Effector memory CD4-positive, alpha-beta T cell (primary cell): ENCODE data around the gene TRAK1.

Source experiments
- DNase-seq, 3 donors: peaks; one replicate each; pipeline ENCODE4 v3.0.0-alpha.2; 2020
- H3K27ac ChIP-seq: 2 replicates; pipeline ENCODE4 v1.7.0; 2013; ENCODE audit warnings: mild to moderate bottlenecking, low read length, moderate library complexity; ENCODE audit not compliant: insufficient read depth, poor library complexity, severe bottlenecking
- H3K27me3 ChIP-seq: replicated peaks from 2 replicates; pipeline ENCODE4 v1.7.0; 2013; ENCODE audit warnings: mild to moderate bottlenecking, low read length; ENCODE audit not compliant: insufficient read depth, control insufficient read depth, poor library complexity, severe bottlenecking
- H3K36me3 ChIP-seq: 2 replicates; pipeline ENCODE4 v1.7.0; 2013; ENCODE audit warnings: mild to moderate bottlenecking, low read length, moderate library complexity; ENCODE audit not compliant: control insufficient read depth, insufficient read depth
- H3K4me1 ChIP-seq: 2 replicates; pipeline ENCODE4 v1.7.0; 2013; ENCODE audit warnings: low read length, mild to moderate bottlenecking; ENCODE audit not compliant: control insufficient read depth, insufficient read depth, poor library complexity, severe bottlenecking
- H3K4me3 ChIP-seq: 2 replicates; pipeline ENCODE4 v1.7.0; 2013; ENCODE audit warnings: low read length, low read depth, mild to moderate bottlenecking; ENCODE audit not compliant: insufficient read depth, poor library complexity, severe bottlenecking
- H3K9me3 ChIP-seq: 2 replicates; pipeline ENCODE4 v1.7.0; 2013; ENCODE audit warnings: mild to moderate bottlenecking, low read length, moderate library complexity; ENCODE audit not compliant: control insufficient read depth

The TRAK1 gene

GRCh38 chr3:42052484-42053351 lies 38.4 kb upstream of the TRAK1 start:
- no peak overlapping the region for H3K4me3 ChIP-seq
- no peaks in the 10 kb centered on the region for H3K27me3 ChIP-seq
- no peaks in the 10 kb centered on the region for H3K9me3 ChIP-seq
- no peaks in the 10 kb centered on the region for H3K36me3 ChIP-seq
- no peak for DNase-seq
- H3K27ac ChIP-seq, result no peak overlapping the region
- H3K4me1 ChIP-seq, result no peaks in the 10 kb centered on the region

- Histone ChIP-seq H3K4me1 (no peaks in the 10 kb centered on the region), H3K27ac (no peak overlapping the region)
Measured at GRCh38 chr3:42053476-42053875, 37.7 kb upstream of the TRAK1 start.

GRCh38 chr3:42055291-42055690 lies 35.9 kb upstream of the TRAK1 start:
- Histone ChIP-seq H3K27ac (no peak overlapping the region), H3K27me3 (no peaks in the 10 kb centered on the region), H3K4me3 (no peak overlapping the region), H3K9me3 (no peaks in the 10 kb centered on the region), H3K36me3 (no peaks in the 10 kb centered on the region), H3K4me1 (no peaks in the 10 kb centered on the region)
- DNase-seq, result no peak

More at GRCh38 chr3:42053476-42053875, 37.7 kb upstream of the TRAK1 start:
- Histone ChIP-seq H3K27me3 (no peaks in the 10 kb centered on the region), H3K4me3 (no peak overlapping the region), H3K36me3 (no peaks in the 10 kb centered on the region), H3K9me3 (no peaks in the 10 kb centered on the region)
- no peak for DNase-seq

DNA sequence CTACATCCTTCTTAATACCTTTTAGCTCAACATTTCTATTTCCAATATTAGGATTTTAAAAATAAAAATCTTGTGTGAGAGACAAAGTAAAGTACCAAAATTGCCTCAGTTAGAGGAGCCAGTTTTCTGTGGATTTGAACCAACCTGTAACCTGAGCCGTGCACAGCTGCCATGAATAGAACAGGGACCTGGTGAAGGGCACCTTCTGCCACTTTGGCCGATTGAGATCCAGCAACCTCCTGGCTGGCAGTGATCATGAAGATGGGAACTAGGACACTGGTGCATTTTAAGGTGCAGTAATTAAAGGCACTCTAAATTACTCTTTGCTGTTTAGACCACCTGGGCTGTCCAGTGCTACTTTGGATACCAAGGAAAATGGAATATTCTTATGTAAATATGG lies 34.3 kb upstream of the TRAK1 start:
- no peaks in the 10 kb centered on the region for H3K4me1 ChIP-seq
- H3K36me3 ChIP-seq, result no peaks in the 10 kb centered on the region
- no peak overlapping the region for H3K27ac ChIP-seq
- DNase-seq, result no peak
- H3K27me3 ChIP-seq, result no peaks in the 10 kb centered on the region
- no peaks in the 10 kb centered on the region for H3K9me3 ChIP-seq
- H3K4me3 ChIP-seq, result no peak overlapping the region

GRCh38 chr3:42057561-42058211 lies 33.5 kb upstream of the TRAK1 start:
- Histone ChIP-seq H3K9me3 (no peaks in the 10 kb centered on the region), H3K4me3 (no peak overlapping the region), H3K27ac (no peak overlapping the region), H3K4me1 (no peaks in the 10 kb centered on the region), H3K36me3 (no peaks in the 10 kb centered on the region), H3K27me3 (no peaks in the 10 kb centered on the region)
- DNase-seq, result no peak

DNA sequence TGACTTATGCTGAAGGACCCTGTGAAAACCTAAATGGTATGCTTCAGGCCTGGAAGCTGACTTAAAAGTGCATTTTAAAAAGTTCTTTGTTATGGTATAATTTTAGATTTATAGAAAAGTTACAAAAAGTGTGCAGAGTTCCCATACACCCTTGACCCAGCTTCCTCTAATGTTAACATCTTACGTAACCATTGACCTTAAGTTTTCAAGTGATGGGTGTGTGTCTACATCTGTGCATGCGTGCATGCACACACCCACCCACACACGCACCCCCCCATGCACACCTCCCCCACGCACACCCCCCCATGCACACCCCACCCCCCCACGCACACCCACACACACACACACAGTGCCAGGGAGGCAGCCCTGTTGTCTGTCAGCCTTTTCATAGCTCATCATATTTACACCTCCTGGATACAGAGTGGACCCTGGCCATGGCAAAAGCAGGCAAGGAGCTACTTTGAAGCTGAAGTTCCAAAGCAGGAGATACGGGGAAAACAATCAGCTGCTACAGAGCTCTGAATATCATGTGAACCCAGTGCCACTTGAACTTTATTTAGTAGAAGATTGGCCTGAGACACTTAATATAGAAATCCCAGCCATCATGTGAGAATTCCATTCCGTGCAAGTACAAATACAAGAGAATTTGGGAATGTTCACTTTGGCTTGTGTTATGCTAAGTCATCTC lies 30.0 kb upstream of the TRAK1 start:
- no peak overlapping the region for H3K4me3 ChIP-seq

DNA sequence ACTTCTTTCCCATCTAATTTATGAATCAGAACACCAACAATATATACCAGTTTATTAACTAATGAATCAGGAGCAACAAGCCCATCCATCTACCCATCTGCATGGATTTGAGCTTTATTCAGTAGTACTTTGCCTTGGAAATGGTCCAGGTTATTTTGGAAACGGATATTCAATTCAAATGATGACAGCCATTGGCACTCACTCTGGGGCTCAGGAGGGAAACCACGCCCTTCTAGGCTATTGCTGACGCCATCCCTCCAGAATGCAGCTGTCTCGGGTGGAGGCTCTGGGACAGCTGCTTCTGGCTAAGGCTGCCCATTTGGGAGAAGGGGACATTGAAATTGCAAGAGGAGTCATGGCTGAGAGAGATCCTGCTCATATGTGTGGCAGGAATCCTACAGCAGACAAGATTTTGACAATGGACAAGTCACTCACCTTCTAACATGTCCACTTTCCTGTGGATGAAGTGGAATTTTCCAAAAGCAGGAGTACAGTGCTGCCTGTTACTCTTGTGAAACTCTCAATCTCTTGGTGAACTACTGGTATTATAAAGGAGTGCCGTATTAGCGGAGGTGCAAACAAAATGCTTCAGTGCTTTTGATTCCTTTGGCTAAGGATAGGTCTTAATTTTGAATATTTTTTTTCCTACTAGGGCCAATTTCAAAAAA lies 29.3 kb upstream of the TRAK1 start:
- Histone ChIP-seq H3K27me3 (no peaks in the 10 kb centered on the region), H3K36me3 (no peaks in the 10 kb centered on the region), H3K4me3 (no peak overlapping the region), H3K4me1 (no peaks in the 10 kb centered on the region), H3K9me3 (no peaks in the 10 kb centered on the region), H3K27ac (no peak overlapping the region)
- no peak for DNase-seq

More for the DNA sequence above, 30.0 kb upstream of the TRAK1 start:
- no peak overlapping the region for H3K27ac ChIP-seq
- no peaks in the 10 kb centered on the region for H3K4me1 ChIP-seq
- no peaks in the 10 kb centered on the region for H3K9me3 ChIP-seq
- no peak for DNase-seq
- H3K36me3 ChIP-seq, result no peaks in the 10 kb centered on the region
- H3K27me3 ChIP-seq, result no peaks in the 10 kb centered on the region

DNA sequence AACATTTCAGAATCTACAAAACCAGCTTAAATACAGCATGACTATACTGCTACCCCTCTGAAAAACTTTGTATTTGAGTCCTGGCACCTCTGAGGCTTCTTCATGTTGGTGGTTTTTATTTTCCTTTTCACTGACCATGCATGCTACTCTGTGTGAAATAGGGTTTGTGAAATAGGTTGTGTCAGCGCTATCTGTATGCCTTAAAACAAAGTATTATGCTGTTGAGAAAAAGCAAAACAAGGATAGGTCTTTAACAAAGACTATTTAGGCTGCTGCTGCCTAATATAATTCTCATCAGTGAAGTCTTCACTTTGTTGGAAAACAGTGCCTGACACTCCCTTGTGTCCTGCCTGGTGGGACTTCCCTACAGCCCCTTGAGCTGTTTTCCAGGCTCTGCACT lies 28.7 kb upstream of the TRAK1 start:
- no peak overlapping the region for H3K27ac ChIP-seq
- no peaks in the 10 kb centered on the region for H3K27me3 ChIP-seq
- H3K4me1 ChIP-seq, result no peaks in the 10 kb centered on the region

DNA sequence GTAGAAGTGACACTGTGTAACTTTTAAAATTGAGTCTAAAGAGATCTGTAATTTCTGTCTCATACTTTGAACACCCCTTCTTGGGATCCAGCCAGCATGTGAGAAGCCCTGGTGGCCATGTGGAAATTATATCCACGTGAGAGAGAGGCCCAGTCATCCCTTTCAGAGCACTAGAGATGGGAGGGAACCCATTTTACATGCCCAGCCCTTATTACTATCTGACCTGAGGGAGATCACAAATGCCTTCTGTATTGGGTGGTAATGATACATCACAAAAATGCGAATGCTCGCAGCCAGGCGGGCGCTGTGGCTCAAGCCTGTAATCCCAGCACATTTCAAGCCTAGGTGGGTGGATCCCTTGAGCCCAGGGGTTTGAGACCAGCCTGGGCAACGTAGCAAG lies 27.3 kb upstream of the TRAK1 start:
- no peak overlapping the region for H3K4me3 ChIP-seq
- DNase-seq, result no peak
- no peaks in the 10 kb centered on the region for H3K27me3 ChIP-seq
- no peaks in the 10 kb centered on the region for H3K4me1 ChIP-seq
- H3K9me3 ChIP-seq, result no peaks in the 10 kb centered on the region
- H3K27ac ChIP-seq, result no peak overlapping the region
- H3K36me3 ChIP-seq, result no peaks in the 10 kb centered on the region

More for the DNA sequence above, 28.7 kb upstream of the TRAK1 start:
- Histone ChIP-seq H3K4me3 (no peak overlapping the region), H3K9me3 (no peaks in the 10 kb centered on the region), H3K36me3 (no peaks in the 10 kb centered on the region)
- DNase-seq, result no peak
